Activated CD8-positive, alpha-beta memory T cell treated with anti-CD3 and anti-CD28 coated beads for 24 hours (primary cell): ENCODE results near the gene RAB38.
A peak's percentile ranks its signal among the peaks of the same experiment; 100 is the strongest.

Source experiments
- DNase-seq: peaks from one replicate; pipeline ENCODE4 v3.0.0-alpha.2; 2020

RAB38 gene

GRCh38 chr11:88174709-88175568 lies at the start of gene RAB38:
RAB38 (minus strand) TSS chr11:88175443; CDS start chr11:88175384, 59 bp downstream.
- DNase-seq: peak; percentile 79

DNA sequence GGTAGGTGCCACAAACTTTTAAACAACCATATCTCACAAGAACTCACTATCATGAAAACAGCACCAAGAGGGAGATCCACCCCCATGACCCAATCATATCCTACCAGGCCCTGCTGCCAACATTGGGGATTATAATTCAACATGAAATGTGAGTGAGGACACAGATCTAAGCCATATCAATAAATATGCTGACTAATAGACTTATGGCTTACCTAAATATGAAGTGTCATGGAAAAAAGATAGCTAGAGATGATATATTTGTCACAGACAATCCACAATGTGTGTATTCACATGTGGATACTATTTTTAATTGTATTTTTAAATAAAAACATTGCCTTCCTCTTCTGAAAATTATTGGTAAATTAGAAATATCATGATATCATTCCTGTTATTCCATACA lies 38.2 kb upstream of the RAB38 start:
- no peak for DNase-seq

DNA sequence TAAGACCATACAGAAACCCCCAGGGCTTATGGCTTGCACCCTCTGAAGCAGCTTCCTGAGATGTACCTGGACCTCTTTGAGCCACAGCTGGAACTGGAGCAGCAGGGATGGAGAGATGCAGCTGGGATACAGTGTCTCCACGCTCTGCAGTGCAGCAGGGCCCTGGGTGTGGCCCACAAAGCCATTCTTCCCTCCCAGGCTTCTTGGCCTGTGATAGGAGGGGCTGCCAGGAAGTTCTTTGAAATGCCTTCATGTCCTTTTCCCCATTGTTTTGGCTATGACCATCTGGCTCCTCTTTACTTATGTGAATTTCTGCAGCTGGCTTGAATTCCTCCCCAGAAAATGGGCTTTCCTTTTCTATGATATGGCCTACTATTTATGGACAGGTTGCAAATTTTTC lies 37.1 kb upstream of the RAB38 start:
- DNase-seq: no peak

- no peak for DNase-seq
Observed at GRCh38 chr11:88208745-88209144, 33.5 kb upstream of the RAB38 start.

DNA sequence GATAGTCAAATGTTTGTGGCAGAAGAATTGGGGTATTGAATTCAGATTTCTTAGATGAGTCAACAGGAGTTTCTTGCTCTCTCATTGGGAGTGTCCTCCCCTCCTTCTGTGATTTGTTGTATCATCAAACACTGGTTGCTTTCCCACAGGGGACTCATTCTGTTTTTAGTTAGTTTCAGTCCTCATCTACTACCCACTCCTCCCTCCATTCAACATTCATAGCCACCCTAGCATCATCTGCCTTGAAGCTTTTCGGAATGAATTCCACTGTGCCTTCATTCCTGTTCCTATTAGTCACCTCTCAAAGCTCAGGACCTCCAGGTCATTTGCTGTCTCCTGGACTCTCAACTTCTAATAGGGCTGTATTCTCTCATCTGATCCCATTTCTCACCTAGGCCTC lies 31.5 kb upstream of the RAB38 start:
- no peak for DNase-seq

- DNase-seq: no peak
Observed at GRCh38 chr11:88204353-88204752, 29.1 kb upstream of the RAB38 start.

GRCh38 chr11:88203604-88204003 lies 28.4 kb upstream of the RAB38 start:
- no peak for DNase-seq

- no peak for DNase-seq
Observed at GRCh38 chr11:88202498-88202897, 27.3 kb upstream of the RAB38 start.

- no peak for DNase-seq
Observed at GRCh38 chr11:88196393-88196792, 21.1 kb upstream of the RAB38 start.

DNA sequence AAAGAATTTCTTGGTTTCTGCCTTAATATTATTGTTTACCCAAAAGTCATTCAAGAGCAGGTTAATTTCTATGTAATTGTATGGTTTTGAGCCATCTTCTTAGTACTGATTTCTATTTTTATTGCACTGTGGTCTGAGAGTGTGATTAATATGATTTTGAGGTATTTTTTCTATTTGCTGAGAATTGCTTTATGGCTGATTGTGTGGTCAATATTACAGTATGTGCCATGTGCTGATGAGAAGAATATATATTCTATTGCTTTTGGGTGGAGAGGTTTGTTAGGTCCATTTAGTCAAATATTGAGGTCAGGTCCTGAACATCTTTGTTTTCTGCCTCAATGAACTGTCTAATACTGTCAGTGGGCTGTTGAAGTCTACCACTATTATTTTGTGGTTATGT lies 20.7 kb upstream of the RAB38 start:
- DNase-seq: no peak

- no peak for DNase-seq
Observed at GRCh38 chr11:88194990-88195389, 19.7 kb upstream of the RAB38 start.

- DNase-seq: no peak
Observed at GRCh38 chr11:88193278-88193677, 18.0 kb upstream of the RAB38 start.

GRCh38 chr11:88188932-88189253 lies 13.7 kb upstream of the RAB38 start:
- DNase-seq: no peak

- no peak for DNase-seq
Observed at GRCh38 chr11:88188251-88188931, 13.1 kb upstream of the RAB38 start.

GRCh38 chr11:88183233-88183632 lies 8.0 kb upstream of the RAB38 start:
- DNase-seq: no peak

DNA sequence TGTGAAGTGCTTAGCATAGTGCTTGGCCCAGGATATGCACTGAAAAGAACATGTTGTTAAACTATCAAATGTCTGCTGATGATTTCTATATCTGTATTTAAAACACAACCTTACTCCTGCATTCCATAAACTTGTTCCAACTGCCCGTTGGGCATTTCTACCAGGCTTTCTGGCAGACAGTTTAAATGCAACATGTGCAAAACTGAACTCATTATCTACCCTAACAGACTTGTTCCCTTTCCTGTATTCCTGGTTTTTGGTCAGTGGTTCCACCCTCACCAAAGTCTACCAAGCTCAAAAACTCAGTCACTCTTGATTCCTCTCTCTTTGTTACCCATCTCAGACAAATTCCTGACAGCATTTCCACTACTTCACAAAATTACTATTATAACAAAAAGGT lies 6.5 kb upstream of the RAB38 start:
- no peak for DNase-seq

DNA sequence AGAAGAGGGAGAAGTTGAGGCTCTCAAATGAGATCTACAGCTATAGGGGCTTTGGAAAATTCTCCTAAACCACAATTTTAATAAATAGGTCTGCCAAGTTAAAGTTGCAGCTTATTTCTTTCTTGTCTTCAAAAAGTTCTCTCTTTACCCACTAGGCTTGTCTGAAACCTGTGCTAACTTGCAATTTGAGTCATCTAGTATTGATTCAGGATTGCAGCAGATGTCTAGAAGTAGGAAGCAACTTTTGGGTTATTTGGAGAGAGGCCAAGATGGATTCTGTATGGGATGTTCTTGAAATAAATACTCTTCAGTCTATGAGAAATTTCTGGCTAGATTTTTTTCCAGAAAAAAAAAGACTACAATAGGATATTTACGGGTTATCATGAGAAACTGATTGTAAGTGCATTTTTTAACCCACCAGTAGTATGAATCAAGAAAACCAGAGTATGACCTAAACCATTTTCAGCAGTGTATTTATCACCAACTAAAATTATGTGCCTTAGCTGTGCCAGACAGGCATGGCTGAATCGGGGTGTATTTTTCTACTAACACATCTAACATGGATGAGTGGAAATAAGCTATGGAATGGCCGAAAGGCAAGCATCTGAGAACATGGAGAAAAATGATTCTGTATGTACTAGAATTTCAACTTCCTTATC lies 4.9 kb upstream of the RAB38 start:
- DNase-seq: no peak

GRCh38 chr11:88179141-88179540 lies 3.9 kb upstream of the RAB38 start:
- DNase-seq: no peak

DNA sequence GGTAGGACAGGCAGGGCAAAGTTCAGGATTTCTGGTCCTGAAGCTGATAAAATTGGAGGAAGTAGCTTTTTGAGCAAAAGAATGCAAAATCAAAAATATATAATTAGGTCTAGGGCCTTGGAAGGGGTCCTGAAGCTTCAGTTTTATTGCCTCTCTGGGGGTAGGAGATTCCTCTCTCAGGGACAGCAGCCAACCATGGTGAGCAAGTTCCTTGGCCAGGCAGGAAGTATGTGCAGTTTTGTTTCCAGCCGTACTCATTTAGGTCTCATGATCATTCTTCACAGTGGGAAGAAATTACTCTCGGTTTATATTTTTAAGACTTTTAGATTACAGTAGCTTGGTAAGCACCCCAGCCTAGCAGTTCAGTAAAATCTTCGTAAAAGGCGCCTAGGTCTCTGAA lies 2.9 kb upstream of the RAB38 start:
- no peak for DNase-seq

GRCh38 chr11:88175569-88176075 lies 379 bp upstream of the RAB38 start:
- DNase-seq: no peak

DNA sequence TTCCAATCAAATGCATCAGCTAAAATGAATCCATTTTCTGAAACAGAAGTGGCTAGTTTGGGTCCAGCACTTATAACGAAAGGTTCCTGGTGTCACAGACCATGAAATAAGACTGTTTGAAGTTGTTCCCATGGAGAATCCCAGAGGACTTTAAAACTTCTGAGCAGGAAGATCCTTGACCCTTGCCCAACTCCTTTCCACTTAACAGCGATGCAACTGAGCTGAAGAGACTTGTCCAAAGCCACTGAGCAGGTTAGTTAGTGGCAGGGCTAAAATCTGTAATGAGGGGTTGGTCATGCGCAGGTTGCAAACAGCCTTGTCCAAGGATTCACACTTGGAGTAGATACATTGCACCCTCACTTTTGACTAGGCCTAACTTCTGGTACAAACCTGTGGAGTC lies 1.3 kb downstream of the RAB38 start:
- DNase-seq: no peak

DNA sequence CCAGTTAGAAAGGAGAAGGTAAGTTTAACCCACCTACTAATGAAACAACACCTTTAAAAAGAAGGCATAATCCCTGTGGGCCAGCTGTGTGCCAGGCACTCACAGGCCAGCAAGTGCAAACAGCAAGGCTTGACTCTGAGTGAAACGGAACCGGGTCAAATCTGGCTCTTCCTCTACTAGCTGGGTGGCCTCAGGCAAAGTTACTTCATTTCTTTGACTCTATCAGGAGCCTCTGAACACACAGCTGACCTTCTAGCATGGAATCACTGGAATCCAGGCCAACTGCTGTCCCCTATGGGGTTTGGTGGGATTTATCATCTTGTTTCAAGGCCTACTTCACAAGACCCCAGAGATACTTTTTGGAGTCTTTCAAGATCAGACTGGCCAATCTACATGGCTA lies 3.3 kb downstream of the RAB38 start:
- DNase-seq: no peak

DNA sequence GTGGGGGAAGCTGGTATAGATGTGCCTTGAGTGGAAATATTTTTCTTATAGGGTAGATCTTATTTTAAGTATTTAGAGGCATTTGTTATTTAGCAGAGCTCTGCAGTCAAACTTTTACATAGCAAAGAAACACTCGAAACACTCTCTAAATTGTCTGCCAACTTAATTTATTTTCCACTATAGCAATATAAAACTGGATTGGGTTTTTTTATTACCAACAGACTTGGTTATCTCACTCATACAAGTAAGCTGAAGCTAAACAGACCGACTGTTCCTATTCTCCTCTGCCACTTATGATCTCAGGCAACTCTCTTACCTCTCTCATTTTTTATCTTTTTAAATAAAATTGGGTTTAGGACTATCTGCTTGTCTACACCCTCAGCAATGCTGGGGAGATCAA lies 4.6 kb downstream of the RAB38 start:
- no peak for DNase-seq

DNA sequence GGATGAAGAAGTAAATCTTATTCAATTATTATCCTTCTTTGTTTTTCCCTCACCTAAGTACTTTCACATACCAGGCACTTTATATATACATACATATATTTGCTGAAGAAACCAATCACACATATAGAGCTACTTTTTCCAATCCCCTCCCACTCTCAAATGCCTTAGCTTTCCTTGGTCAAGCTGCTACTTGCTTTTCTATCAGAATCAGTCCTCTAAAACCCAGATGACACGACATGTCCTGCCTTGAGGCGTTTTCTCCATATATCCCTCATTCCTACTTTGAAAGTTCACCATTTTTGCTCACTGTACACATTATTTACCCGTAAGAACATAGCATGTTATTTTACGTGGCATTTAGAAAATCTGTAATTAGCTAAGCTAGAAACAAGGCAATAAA lies 5.4 kb downstream of the RAB38 start:
- DNase-seq: no peak
